Smooth muscle cell (in vitro differentiated cells): ENCODE results near the gene EFNA5. TPM values are rescaled to one million over a fixed set of nuclear protein-coding genes. Genes with fewer than 3 reads are reported as not detected.

ENCODE experiments used
- DNase-seq: peaks from one replicate; lab custom pipeline; 2025; ENCODE audit not compliant: unreplicated experiment; lab: John Stamatoyannopoulos, UW
- H2AFZ ChIP-seq: fragments of 200-600 bp; sonication (generic); 2 replicates; pipeline ENCODE4 v1.6.0; 2016; ENCODE audit warnings: antibody characterized with exemption, low read depth, mild to moderate bottlenecking
- H3F3A ChIP-seq: fragments of 200-600 bp; sonication (generic); 2 replicates; pipeline ENCODE4 v1.6.0; 2017; ENCODE audit warnings: antibody characterized with exemption, low read depth
- H3K27ac ChIP-seq: fragments of 200-600 bp; sonication (generic); 2 replicates; pipeline ENCODE4 v1.5.1; 2016; ENCODE audit warnings: low read depth, mild to moderate bottlenecking
- H3K27me3 ChIP-seq: fragments of 200-600 bp; sonication (generic); 2 replicates; pipeline ENCODE4 v1.6.1; 2016; ENCODE audit warnings: low read depth, mild to moderate bottlenecking
- H3K36me3 ChIP-seq: fragments of 200-600 bp; sonication (generic); 2 replicates; pipeline ENCODE4 v1.5.1; 2016; ENCODE audit warnings: low read depth
- H3K4me1 ChIP-seq: fragments of 200-600 bp; sonication (generic); 2 replicates; pipeline ENCODE4 v1.5.1; 2016; ENCODE audit warnings: low read depth
- H3K4me2 ChIP-seq: fragments of 200-600 bp; sonication (generic); 2 replicates; pipeline ENCODE4 v1.6.0; 2016; ENCODE audit warnings: mild to moderate bottlenecking
- H3K4me3 ChIP-seq: fragments of 200-600 bp; sonication (generic); 2 replicates; pipeline ENCODE4 v1.5.1; 2016; ENCODE audit warnings: mild to moderate bottlenecking
- H3K79me2 ChIP-seq: fragments of 200-600 bp; sonication (generic); 2 replicates; pipeline ENCODE4 v1.6.0; 2016; ENCODE audit warnings: low read depth, mild to moderate bottlenecking
- H3K9ac ChIP-seq: fragments of 200-600 bp; sonication (generic); 2 replicates; pipeline ENCODE4 v1.6.0; 2016; ENCODE audit warnings: low read depth
- H3K9me3 ChIP-seq: fragments of 200-600 bp; sonication (generic); replicated peaks from 2 replicates; pipeline ENCODE4 v1.5.1; 2016; ENCODE audit warnings: low read depth
- H4K20me1 ChIP-seq: fragments of 200-600 bp; sonication (generic); 2 replicates; pipeline ENCODE4 v1.6.0; 2016; ENCODE audit warnings: low read depth
- CTCF ChIP-seq: fragments of 200-600 bp; sonication (generic); IDR thresholded peaks from 2 replicates; pipeline ENCODE4 v1.5.1; 2017; ENCODE audit warnings: borderline replicate concordance, mild to moderate bottlenecking, antibody characterized with exemption; ENCODE audit not compliant: insufficient read depth, poor library complexity, severe bottlenecking
- WGBS: methylation state at CpG from one replicate; pipeline ENCODE4 v1.1.7; 2016; ENCODE audit warnings: low lambda C conversion rate; 5-methylcytosine and 5-hydroxymethylcytosine counted together
- polyA plus RNA-seq: library from polyadenylated mRNA; unstranded; fragments of >200 nt; fragmentation: Nextera tagmentation; extraction: Ambion mirVana; gene quantifications from 2 replicates; pipeline ENCODE4 v1.2.1, GENCODE V29; 2016
- total RNA-seq: library from RNA; depleted of rRNA; stranded (reverse); fragments of >200 nt; gene quantifications from 2 replicates; pipeline ENCODE4 v1.2.3, GENCODE V29; 2014

Gene EFNA5
- total and polyA plus RNA-seq, 2 experiments from 2014 or later: 0.32 to 8.8 TPM

GRCh38 chr5:107698286-107698685 is 27.5 kb upstream of the EFNA5 start:
- Histone ChIP-seq H3K4me3 (no peak overlapping the region), H3K4me1 (peaks cover 18% of the 10 kb centered on the region), H3K27me3 (no peaks in the 10 kb centered on the region), H3K4me2 (no peak overlapping the region), H3K36me3 (no peaks in the 10 kb centered on the region), H4K20me1 (no peaks in the 10 kb centered on the region), H3F3A (no peaks in the 10 kb centered on the region), H3K9ac (no peak overlapping the region), H3K27ac (no peak overlapping the region), H3K79me2 (no peaks in the 10 kb centered on the region), H3K9me3 (no peaks in the 10 kb centered on the region), H2AFZ (no peak overlapping the region)
- TF ChIP-seq CTCF: no peak
- no peak for DNase-seq
- WGBS: 89% methylated on average over 2 of the region's 2 CpGs

- TF ChIP-seq CTCF: no peak
- Histone ChIP-seq H3K27ac (no peak overlapping the region), H4K20me1 (no peaks in the 10 kb centered on the region), H3K9ac (no peak overlapping the region), H3K79me2 (no peaks in the 10 kb centered on the region), H3K9me3 (no peaks in the 10 kb centered on the region), H3K27me3 (no peaks in the 10 kb centered on the region), H2AFZ (no peak overlapping the region), H3K4me1 (peaks cover 18% of the 10 kb centered on the region), H3K4me3 (no peak overlapping the region), H3K4me2 (no peak overlapping the region), H3K36me3 (no peaks in the 10 kb centered on the region), H3F3A (no peaks in the 10 kb centered on the region)
- no peak for DNase-seq
- 87% methylated on average over 4 of the region's 4 CpGs for WGBS
Observed at GRCh38 chr5:107696498-107696897, 25.8 kb upstream of the EFNA5 start.

GRCh38 chr5:107696080-107696479 is 25.3 kb upstream of the EFNA5 start:
- Histone ChIP-seq H3K4me2 (no peak overlapping the region), H3K4me3 (no peak overlapping the region), H3K9me3 (no peaks in the 10 kb centered on the region), H3K27ac (no peak overlapping the region), H3F3A (no peaks in the 10 kb centered on the region), H3K9ac (no peak overlapping the region), H3K36me3 (no peaks in the 10 kb centered on the region), H2AFZ (no peak overlapping the region), H3K27me3 (no peaks in the 10 kb centered on the region), H4K20me1 (no peaks in the 10 kb centered on the region), H3K4me1 (peaks cover 18% of the 10 kb centered on the region), H3K79me2 (no peaks in the 10 kb centered on the region)
- DNase-seq: no peak
- TF ChIP-seq CTCF: no peak
- 61% methylated on average over 4 of the region's 4 CpGs for WGBS

- no peaks in the 10 kb centered on the region for H3F3A ChIP-seq
- no peak for TF ChIP-seq CTCF
- DNase-seq: no peak
- H3K9ac ChIP-seq: no peak overlapping the region
- no peaks in the 10 kb centered on the region for H4K20me1 ChIP-seq
- no peaks in the 10 kb centered on the region for H3K79me2 ChIP-seq
- H3K36me3 ChIP-seq: no peaks in the 10 kb centered on the region
- H3K9me3 ChIP-seq: no peaks in the 10 kb centered on the region
- no peak overlapping the region for H2AFZ ChIP-seq
- peaks cover 7% of the 10 kb centered on the region for H3K4me1 ChIP-seq
- no peaks in the 10 kb centered on the region for H3K27me3 ChIP-seq
- H3K4me2 ChIP-seq: no peak overlapping the region
- WGBS: 82% methylated on average over 3 of the region's 3 CpGs
- no peak overlapping the region for H3K4me3 ChIP-seq
- H3K27ac ChIP-seq: no peak overlapping the region
Observed at GRCh38 chr5:107687937-107688336, 17.2 kb upstream of the EFNA5 start.
